Activated CD4-positive, alpha-beta T cell treated with anti-CD3 and anti-CD28 coated beads for 1 hour (primary cell): Measurements from ENCODE around the gene PIP5K1B.

Source experiments
- DNase-seq: peaks from one replicate; pipeline ENCODE4 v3.0.0-alpha.2; 2020

The PIP5K1B gene

GRCh38 chr9:68927165-68927564, 222.1 kb downstream of the PIP5K1B start:
- DNase-seq = no peak

- DNase-seq = no peak
These were observed 226.8 kb downstream of the PIP5K1B start for GRCh38 chr9:68931821-68932220.

- DNase-seq = no peak
These were observed 227.4 kb downstream of the PIP5K1B start for GRCh38 chr9:68932458-68932857.

GRCh38 chr9:68933434-68934328, 228.6 kb downstream of the PIP5K1B start:
- DNase-seq = no peak

GRCh38 chr9:68934329-68934644, 229.2 kb downstream of the PIP5K1B start:
- no peak for DNase-seq

- no peak for DNase-seq
These were observed 235.5 kb downstream of the PIP5K1B start for GRCh38 chr9:68940573-68940972.

GRCh38 chr9:68941780-68942459, 236.9 kb downstream of the PIP5K1B start:
- DNase-seq = no peak

- DNase-seq = no peak
These were observed 237.8 kb downstream of the PIP5K1B start for GRCh38 chr9:68942790-68943189.

GRCh38 chr9:68947015-68947414, 242.0 kb downstream of the PIP5K1B start:
- DNase-seq = no peak

GRCh38 chr9:68947842-68948569, 243.0 kb downstream of the PIP5K1B start:
- DNase-seq = no peak

GRCh38 chr9:68949271-68950000, 244.4 kb downstream of the PIP5K1B start:
- no peak for DNase-seq

GRCh38 chr9:68950188-68950587, 245.1 kb downstream of the PIP5K1B start:
- DNase-seq = no peak

GRCh38 chr9:68950689-68951088, 245.6 kb downstream of the PIP5K1B start:
- DNase-seq = no peak

- DNase-seq = no peak
These were observed 247.0 kb downstream of the PIP5K1B start for GRCh38 chr9:68951879-68952659.

- DNase-seq = no peak
These were observed 248.7 kb downstream of the PIP5K1B start for GRCh38 chr9:68953771-68954170.

GRCh38 chr9:68955330-68955729, 250.3 kb downstream of the PIP5K1B start:
- DNase-seq = no peak

GRCh38 chr9:68957479-68957878, 252.4 kb downstream of the PIP5K1B start:
- DNase-seq = no peak

- DNase-seq = no peak
These were observed 256.5 kb downstream of the PIP5K1B start for GRCh38 chr9:68961587-68961986.

GRCh38 chr9:68963416-68963815, 258.4 kb downstream of the PIP5K1B start:
- no peak for DNase-seq

- DNase-seq = no peak
These were observed 259.1 kb downstream of the PIP5K1B start for GRCh38 chr9:68964102-68964541.

- no peak for DNase-seq
These were observed 259.7 kb downstream of the PIP5K1B start for GRCh38 chr9:68964765-68965164.

- DNase-seq = no peak
These were observed 261.5 kb downstream of the PIP5K1B start for GRCh38 chr9:68966496-68966944.
